ENCODE measurements around the gene BHMT. TPM values are rescaled to one million over a fixed set of nuclear protein-coding genes. Genes with fewer than 3 reads are reported as not detected.

BHMT gene
- total RNA-seq, 3 donors from 2014 or later (not counting 1 experiment from before 2014, with no cell fraction given): not detected

- peaks cover 0 to 4% of the 10 kb centered on the region in 2 donors for H3K27me3 Mint-ChIP-seq (ENCODE audit: low read depth in 2 of 2)
- 52% methylated on average over 2 of the region's 2 CpGs for WGBS (ENCODE audit: insufficient coverage)
- intact Hi-C loops (cut with micrococcal nuclease): no loop called here
Observed at GRCh38 chr5:79086116-79086515, 25.5 kb upstream of the BHMT start.

GRCh38 chr5:79088507-79088906 is 23.1 kb upstream of the BHMT start:
- no peaks in the 10 kb centered on the region for H3K4me1 Mint-ChIP-seq
- WGBS (ENCODE audit: insufficient coverage): 54% methylated on average over 4 of the region's 4 CpGs
- peaks cover 0 to 4% of the 10 kb centered on the region in 2 donors for H3K27me3 Mint-ChIP-seq (ENCODE audit: low read depth in 2 of 2)
- Histone ChIP-seq H3K27ac (ENCODE audit: low read length) (no peak overlapping the region), H3K9me3 (ENCODE audit: control insufficient read depth, insufficient read depth, low read length) (no peaks in the 10 kb centered on the region), H3K4me1 (ENCODE audit: control insufficient read depth, insufficient read depth, low read length) (no peaks in the 10 kb centered on the region), H3K36me3 (ENCODE audit: control insufficient read depth, insufficient read depth, low read length) (no peaks in the 10 kb centered on the region), H3K4me3 (ENCODE audit: low read length) (no peak overlapping the region), H3K27me3 (ENCODE audit: control insufficient read depth, insufficient read depth, low read length) (no peaks in the 10 kb centered on the region)
- H3K36me3 Mint-ChIP-seq: no peaks in the 10 kb centered on the region
- ATAC-seq: no peak
- intact Hi-C loops (cut with micrococcal nuclease): no loop called here
- no peak for TF ChIP-seq CTCF (IDR thresholded peaks at IDR 0.05)
- H3K9me3 Mint-ChIP-seq: no peaks in the 10 kb centered on the region
- no peak for DNase-seq
- no peak overlapping the region for H3K27ac Mint-ChIP-seq
- no peak overlapping the region for H3K4me3 Mint-ChIP-seq

More at GRCh38 chr5:79086116-79086515, 25.5 kb upstream of the BHMT start:
- TF ChIP-seq CTCF (IDR thresholded peaks at IDR 0.05): no peak
- Histone ChIP-seq H3K4me3 (ENCODE audit: low read length) (no peak overlapping the region), H3K27me3 (ENCODE audit: control insufficient read depth, insufficient read depth, low read length) (no peaks in the 10 kb centered on the region), H3K9me3 (ENCODE audit: control insufficient read depth, insufficient read depth, low read length) (no peaks in the 10 kb centered on the region), H3K4me1 (ENCODE audit: control insufficient read depth, insufficient read depth, low read length) (no peaks in the 10 kb centered on the region), H3K27ac (ENCODE audit: low read length) (no peak overlapping the region), H3K36me3 (ENCODE audit: control insufficient read depth, insufficient read depth, low read length) (no peaks in the 10 kb centered on the region)
- Mint-ChIP-seq H3K4me3 (no peak overlapping the region), H3K27ac (no peak overlapping the region), H3K4me1 (no peaks in the 10 kb centered on the region), H3K36me3 (no peaks in the 10 kb centered on the region), H3K9me3 (no peaks in the 10 kb centered on the region)
- ATAC-seq: no peak
- DNase-seq: no peak

- no peak overlapping the region for H3K4me3 Mint-ChIP-seq
- no peak for ATAC-seq
Observed at GRCh38 chr5:79091064-79091463, 20.5 kb upstream of the BHMT start.

More at GRCh38 chr5:79091064-79091463, 20.5 kb upstream of the BHMT start:
- Histone ChIP-seq H3K36me3 (ENCODE audit: control insufficient read depth, insufficient read depth, low read length) (no peaks in the 10 kb centered on the region), H3K27ac (ENCODE audit: low read length) (no peak overlapping the region), H3K4me3 (ENCODE audit: low read length) (no peak overlapping the region), H3K9me3 (ENCODE audit: control insufficient read depth, insufficient read depth, low read length) (no peaks in the 10 kb centered on the region), H3K4me1 (ENCODE audit: control insufficient read depth, insufficient read depth, low read length) (no peaks in the 10 kb centered on the region), H3K27me3 (ENCODE audit: control insufficient read depth, insufficient read depth, low read length) (no peaks in the 10 kb centered on the region)
- 100% methylated on average over 1 of the region's 3 CpGs for WGBS (ENCODE audit: insufficient coverage)
- TF ChIP-seq CTCF (IDR thresholded peaks at IDR 0.05): no peak
- intact Hi-C loops (cut with micrococcal nuclease): no loop called here
- Mint-ChIP-seq H3K9me3 (no peaks in the 10 kb centered on the region), H3K4me1 (no peaks in the 10 kb centered on the region), H3K36me3 (no peaks in the 10 kb centered on the region), H3K27me3 (ENCODE audit: low read depth in 2 of 2) (peaks cover 7% of the 10 kb centered on the region in 2 donors), H3K27ac (no peak overlapping the region)
- DNase-seq: no peak

Data from natural killer cell (primary cell).